Medulla oblongata (tissue), 1 donor: Measurements from ENCODE around the gene PDC.

ENCODE experiments used
- DNase-seq: peaks from one replicate; pipeline ENCODE4 v3.0.0-alpha.2; 2015; ENCODE audit errors: extremely low spot score

The PDC gene

DNA sequence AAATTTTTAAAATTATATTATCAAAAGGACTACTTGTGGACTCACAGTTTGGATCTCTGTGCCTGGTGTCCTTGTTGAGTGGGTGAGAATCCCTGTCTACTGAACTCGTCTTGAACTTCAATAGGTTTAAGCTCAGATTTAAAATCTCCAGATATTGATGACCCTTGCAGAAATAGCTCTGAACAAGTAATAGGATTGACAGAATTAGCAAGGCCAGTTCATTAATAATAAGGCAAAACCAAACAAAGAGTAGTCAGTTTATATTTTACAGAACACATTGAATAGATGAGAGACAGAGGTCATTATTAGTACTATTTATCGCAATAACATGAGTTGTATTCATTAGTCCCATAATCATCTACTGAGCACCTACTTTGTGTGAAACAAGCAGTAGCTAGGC, at the start of gene PDC:
Gene PDC, minus strand, starts transcription at position 101 of the 400 bp plus-strand sequence. CDS start 11,655 bp downstream, outside the sequence.
- no peak for DNase-seq

DNA sequence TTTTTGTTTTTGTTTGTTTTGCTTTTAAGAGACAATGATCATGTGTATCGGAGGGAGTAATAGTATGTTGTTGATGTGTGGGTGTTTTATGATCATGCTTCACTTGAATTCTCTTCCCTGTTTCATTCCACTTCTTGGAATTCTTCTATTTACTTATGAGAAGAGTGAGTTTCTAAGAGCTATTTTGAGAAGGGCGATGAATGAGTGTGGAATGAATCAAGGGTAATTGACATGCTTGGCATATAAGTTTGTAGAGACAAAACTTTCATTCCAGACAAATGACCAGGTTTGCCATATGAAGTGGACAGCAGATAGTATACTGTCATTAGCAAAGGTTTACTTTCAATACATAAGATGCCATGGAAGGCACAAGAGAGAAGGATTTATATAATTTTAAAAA, 42.3 kb upstream of the PDC start:
- no peak for DNase-seq

DNA sequence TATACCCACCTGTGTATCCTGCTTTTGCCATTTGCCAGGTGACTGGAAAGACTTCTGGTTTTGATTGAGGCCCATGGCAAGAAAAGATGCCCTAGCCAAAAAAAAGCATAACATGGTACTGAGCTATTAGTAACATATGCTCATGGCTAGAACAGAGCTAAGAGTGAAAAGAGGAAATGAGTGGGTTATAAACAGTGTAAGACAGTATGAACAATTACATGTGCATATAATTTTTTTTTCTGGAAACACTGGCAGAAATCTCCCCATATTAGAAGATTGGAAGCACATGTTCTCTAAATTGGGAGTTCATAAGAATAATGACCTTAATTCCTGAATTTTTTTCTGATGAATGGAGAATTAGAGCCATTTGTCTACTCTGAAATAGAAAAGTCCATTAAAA, 41.2 kb upstream of the PDC start:
- DNase-seq: no peak

DNA sequence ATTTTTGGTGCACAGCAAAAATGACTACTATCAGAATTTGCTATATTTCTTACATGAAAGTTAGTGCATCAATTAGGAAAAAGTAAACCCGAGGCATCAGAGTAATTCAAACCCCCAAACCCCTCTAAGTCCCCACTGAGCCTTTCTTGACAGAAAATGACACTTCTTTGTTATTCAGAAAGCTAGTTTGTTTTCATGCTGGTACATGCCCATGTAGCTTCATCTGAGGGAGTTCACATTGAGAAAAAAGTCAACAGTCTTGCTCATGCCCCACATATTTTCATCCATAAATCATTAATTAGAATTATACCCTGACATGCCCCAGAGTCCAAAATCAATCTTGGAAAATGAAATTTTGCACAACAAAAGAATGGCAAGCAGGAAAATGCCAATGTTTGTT, 39.9 kb upstream of the PDC start:
- DNase-seq: no peak

DNA sequence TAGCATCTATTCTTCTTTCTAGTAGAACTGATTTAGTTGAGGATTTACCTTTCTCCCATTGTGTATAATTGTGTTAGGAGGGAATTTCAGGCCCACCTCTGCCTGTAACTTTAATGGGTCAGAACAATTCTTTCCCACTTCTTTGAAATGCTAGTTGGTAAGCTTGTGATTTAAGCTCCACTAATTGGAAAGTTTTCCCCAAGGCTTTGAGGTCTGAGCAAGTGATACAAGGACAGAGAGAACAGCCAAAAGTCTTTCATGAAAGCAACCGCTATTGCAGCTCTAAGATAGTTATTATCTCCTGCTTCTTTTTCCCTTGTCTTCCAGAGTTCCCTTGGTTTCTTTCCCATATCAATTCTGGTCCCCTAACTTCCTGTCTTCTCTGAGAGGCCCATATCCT, 38.7 kb upstream of the PDC start:
- no peak for DNase-seq

DNA sequence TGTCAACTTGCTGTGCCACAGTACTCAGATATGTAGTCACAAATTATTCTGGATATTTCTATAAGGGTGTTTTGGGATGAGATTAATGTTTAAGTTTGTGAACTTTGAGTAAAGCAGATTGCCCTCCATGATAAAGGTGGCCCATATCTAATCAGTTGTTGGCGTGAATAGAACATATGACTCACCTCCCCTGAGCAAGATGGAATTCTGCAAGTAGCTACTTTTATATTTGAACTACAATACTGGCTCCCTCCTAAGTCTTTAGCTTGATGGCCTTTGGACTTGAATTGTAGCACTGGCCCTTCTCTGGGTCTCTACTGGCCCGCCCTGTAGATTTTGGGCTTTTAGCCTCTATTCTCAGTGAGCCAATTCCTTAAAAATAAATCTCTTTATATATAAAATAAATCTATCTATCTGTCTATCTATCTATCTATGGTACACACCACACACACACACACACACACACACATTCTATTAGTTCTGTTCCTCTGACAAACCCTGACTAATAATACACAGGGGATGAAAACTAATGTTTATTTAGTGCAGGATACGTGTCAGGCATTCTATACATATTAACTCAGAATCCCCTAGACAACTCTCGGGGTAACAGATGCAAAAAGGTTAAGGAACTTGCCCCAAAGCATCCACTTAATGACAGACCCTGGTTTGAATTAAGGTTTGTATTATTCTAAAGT, 37.9 kb upstream of the PDC start:
- DNase-seq: no peak

DNA sequence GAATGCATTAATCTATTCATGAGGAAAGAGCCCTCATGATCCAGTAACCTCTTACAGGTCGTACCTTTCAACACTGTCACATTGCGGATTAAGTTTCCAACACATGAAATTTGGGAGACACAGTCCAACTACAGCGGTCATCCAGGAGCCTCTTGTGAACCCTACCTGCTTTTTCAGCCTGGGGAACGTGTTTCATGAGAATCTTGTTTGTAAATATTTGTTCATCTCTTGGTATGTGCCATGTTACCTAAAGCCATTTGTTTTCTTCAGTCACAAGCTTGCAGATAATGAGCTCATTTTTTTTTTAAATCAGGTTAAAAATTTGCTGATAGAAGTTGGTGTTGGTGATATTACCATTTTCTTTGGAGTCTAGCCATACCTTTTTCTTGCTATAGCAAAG, 37.2 kb upstream of the PDC start:
- no peak for DNase-seq

DNA sequence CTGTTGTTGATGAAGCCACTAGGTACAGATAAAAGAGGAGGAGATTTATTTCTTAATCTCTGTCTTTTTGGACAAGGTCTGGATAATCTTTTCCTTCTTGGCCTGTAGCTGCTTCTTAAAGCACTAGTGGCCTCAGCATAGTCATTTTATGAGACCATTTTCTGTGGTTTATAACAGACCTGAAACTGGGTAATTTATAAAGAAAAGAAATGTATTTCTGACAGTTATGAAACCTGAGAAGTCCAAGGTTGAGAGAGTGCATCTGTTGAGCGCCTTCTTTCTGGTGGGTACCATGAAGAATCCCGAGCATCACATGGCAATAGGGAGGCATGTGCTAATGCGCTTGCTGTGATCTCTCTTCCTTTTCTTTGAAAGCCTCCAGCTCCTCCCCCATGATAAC, 36.7 kb upstream of the PDC start:
- DNase-seq: no peak

DNA sequence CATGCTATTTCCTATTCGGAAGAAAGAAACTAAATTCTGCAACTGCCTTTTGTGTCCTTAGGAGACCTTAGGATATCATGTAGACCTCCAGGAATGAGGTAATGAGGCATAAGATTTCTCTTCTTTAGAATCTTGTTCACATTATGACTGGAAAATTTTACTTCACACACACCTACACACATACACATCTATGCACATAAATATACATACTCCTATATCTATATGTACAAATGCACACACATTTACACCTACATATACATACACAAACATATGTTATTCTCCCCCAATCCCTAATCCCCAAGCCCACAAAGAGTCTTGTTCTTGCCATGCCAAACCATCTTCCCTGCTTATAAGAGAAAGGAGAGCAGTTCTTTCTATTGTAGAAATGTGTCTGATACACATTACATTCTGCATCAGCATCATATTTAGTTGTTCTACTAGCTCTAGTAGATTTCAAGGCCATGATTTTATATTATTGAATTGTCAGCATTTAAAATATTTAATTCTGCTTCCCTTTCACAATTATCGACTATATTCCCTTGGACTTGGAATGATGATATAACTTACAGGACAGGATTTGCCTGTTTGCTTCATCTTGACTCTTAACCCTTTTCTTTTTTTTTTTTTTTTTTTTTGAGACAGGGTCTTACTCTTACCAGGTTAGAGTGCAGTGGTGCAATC, 35.4 kb upstream of the PDC start:
- no peak for DNase-seq

DNA sequence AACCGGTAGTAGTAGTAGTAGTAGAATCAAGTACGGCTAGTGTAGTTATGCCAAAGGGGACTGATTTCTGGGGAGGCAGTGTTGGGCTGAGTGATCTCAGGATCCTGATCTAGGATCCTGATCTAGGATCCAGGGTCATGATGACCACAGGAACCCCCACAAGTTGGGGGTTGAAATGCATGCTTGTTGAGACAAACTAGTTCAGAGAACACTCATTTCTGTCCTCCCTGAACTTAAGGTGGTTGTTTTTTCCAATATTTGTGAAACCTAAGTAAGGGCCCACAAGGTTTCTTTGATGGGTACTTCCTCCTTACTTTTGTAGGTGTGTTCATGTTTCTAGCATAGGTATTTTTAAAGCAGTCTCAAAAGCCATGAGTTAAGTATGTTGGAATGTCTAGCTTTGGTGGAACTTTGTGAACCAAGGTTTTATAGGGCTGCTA, 33.9 kb upstream of the PDC start:
- no peak for DNase-seq

DNA sequence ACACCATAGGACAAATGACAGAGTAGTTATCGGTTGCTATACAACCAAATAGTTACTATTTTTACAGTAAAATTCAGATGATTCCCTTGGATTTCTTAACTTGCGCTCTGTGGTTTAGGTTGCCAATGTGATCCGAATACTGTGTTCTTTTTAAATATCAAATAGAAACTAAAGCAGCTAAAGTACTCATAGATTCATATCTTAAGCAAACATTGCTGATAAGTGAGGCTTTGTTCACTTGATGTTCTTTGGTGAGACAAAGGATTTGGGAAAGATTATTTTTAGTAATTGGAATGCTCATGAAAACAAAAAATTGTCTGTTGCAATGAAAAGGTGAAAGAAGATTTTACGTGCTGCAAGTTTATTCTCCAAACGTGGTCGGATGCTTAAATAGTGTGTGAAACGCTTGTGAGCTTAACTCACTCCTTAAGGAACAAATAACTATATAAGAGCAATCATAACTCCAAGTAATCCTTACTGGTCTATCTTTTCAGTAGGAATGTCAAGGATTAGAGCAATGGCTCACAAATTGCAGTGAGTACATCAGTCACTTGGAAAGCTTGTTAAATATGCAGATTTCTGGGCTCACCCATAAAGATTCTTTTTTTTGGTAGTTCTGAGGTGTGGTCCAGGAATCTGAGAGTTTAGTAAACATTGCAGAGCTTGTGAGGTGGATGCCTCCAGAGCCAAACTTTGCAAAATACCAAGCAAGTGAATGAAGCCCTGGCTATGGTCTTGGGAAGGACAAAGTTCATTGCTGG, 31.8 kb upstream of the PDC start:
- DNase-seq: no peak

DNA sequence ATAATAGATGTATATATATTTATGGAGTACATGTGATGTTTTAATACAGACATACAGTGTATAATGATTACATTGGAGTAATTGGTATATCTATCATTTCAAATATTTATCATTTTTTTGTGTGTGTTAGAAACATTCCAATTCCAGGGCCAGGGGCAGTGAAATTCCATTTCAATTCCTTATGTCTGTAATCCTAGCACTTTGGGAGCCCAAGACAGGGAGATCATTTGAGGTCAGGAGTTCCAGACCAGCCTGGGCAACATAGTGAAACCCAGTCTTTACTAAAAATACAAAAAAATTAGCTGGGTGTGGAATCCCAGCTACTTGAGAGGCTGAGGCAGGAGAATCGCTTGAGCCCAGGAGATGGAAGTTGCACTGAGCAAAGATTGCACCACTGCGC, 30.4 kb upstream of the PDC start:
- no peak for DNase-seq

DNA sequence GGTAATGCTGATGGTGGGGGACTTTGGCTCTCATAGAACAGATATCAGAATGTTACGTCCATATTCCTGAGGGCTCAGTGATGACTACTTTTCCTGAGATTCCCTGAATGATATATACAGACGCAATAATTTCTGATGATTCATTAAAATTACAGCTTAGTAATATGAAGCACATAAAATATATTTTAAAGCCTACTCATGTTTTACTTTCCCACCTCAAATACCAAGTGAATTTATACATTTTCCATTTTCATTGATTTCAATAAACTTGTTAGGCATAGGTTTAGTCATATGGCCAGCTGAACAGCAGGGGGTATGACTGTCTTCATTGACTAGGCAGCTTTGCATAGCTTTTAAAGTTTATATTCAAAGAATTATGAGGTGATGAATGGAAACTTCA, 26.2 kb upstream of the PDC start:
- DNase-seq: no peak

DNA sequence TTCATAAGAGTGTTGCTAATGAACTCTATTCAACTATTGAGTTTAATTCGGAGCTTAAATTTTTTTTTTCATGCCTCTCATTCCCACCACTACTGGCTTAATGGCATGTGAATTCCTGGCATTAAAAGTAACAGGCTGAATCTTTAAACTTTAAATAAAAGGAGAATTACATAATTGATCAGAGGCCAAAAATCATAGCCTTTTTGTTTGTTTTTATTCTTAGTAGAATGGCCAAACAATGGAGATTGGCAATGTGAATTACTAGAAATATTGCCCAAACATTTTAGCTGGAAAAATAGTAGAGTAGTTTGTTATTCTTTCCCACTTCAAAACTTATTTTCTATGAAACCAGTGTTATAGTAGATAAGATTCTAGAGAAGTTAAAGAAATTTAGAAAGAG, 25.1 kb upstream of the PDC start:
- DNase-seq: no peak

DNA sequence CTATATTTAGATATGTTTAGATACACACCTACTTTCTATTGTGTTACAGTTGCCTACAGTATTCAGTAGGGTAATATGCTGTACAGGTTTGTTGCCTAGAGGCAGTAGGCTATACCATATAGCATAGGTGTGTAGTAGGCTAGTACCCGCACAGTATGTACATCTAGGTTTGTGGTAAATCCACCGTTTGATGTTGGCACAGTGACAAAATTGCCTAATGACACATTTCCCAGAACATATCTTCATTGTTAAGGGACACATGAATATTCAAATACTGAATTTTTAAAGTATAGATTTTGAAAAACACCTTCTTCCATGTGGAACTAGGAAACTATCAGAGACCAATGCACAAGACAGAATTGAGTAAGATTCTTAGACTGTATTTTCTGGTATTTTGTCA, 22.6 kb upstream of the PDC start:
- DNase-seq: no peak

DNA sequence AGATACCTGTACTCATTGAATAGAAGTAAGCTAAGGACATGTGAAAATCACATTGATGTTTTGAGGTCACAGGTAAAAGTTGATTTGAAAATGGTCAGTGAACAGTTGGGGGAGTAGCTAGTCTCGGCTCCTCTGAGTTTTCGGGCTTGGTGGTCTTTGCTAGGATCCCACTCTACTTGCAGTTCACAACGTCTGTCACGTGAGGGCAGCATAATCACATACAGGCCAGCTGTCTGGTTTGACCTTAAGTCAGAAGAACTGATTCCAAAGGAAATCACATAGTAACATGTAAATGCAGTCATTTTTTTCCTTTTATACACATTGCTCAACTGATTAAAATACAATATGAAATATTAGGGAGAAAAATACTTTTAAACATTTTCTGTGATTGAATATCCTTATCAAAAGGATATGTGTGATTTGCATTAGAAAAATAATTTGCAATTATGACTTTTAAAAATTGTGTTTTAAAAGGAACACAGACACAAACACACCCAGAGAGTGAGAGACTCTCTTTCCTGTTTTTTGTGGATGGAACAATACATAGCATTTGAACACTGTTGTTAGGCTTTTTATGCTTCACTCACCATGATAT, 21.8 kb upstream of the PDC start:
- DNase-seq: peak; percentile 51

DNA sequence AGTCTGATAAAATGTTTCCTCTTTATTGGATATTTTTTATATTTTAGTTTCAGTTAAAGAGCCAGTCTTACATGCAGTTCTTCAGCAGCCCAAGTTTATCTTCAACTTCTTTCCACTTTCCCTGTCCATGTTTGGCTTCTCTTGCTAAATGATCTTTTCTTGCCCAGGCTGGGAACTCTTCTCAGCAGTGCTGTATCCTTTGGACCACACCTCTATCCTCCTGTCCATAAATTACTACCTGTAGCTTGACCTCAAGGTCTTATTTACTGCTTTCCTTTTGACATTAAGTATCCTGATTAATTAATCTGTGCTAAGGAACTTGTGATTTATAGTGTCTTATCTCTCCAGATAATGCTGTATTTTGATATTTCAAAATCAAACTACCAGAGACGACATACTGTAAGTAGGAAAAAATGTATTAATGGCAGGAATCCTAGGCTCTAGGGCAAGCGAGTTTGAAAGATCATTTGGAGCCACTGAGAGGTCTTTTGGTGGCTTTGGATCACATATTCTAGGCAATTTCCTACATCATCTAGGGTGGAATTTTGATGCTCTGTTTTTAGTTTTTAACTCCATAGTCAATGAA, 20.5 kb upstream of the PDC start:
- no peak for DNase-seq

DNA sequence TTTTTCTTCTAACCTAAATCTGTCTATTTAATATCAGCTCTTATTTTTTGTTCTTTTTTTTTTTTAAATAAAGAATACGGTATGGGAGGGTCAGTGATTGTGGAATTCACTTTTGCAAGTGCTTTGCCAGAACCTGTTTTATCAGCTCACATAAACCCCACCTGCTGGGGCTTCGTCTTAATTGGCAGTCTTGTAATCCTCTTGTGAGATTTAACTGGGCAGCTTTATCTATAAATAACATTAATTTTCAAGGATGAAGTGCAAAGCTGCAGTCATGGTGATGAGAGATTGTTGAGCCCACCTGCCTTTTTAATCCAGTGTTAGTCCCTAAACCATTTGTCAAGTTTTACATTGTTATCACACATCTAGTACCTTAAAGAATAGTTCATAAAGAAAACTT, 18.2 kb upstream of the PDC start:
- DNase-seq: no peak

DNA sequence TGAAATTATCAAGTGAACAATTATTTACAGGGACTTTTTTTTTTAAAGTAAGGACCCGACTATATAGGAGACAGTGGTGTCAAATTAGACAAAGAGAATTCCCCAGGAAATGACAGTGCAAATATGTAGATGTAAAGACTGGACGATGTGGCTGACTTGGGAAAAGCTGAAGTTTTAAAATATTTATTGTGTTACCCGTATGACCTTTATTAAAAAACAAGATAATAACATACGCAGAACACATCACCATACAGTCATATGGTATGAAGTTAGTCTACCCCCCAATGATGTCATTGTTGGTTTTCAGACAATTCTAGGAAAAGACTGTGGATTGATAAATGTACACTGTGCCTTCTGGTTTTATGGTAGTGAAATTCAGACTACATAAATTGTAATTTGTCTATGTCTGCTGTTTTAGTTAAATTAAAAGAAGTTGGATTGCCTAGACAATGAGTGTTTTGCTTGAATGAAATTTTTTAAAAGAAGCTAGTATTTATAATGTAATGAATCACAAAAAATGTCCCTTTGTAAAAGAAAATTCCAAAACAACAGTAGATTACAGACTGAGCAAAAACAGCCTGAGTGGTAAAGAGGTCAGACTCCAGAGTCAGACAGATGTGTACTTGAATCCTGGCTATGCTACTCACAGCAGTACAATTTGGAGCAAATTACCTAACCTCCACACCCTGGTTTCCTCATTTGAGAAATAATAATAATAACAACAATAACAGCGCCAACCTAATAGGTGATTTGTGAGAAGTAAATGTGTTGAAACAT, 15.5 kb upstream of the PDC start:
- no peak for DNase-seq

DNA sequence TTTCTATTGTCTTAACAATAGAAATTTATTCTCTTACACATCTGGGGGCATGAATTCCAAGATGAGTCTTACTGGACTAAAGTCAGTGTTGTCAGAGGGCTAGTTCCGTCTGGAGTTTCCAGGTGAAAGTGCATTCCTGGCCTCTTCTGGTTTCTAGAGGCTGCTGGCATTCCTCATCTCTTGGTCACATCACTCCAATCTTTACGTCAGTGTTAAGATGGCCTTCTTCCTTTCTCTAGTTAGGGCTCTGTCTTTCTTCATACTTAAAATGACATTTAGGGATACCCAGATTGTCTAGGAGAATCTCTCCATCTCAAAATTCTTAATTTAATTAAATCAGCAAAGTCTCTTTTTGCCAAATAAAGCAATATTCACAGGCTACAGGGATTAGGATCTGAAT, 13.3 kb upstream of the PDC start:
- no peak for DNase-seq

DNA sequence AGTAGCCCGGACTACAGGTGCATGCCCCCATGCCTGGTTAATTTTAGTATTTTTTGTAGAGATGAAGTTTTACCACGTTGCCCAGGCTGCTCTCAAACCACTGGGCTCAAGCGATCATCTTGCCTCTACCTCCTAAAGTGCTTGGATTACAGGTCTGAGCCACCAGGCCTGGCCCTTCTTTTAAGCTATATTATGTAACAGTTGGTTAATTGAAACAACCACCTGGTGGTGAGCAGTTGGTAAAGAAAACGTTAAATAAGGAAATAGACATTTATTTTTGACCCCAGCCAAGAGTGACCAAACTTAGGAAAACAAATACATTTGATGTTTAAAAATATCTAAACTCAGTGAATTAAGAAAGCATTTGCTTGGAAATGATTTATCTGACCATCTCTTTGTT, 12.1 kb upstream of the PDC start:
- DNase-seq: no peak
